Effector memory CD4-positive, alpha-beta T cell (primary cell): ENCODE measurements around the gene NGF.

Source experiments
- DNase-seq, 3 donors: peaks; one replicate each; pipeline ENCODE4 v3.0.0-alpha.2; 2020
- H3K27ac ChIP-seq: 2 replicates; pipeline ENCODE4 v1.7.0; 2013; ENCODE audit warnings: mild to moderate bottlenecking, low read length, moderate library complexity; ENCODE audit not compliant: insufficient read depth, poor library complexity, severe bottlenecking
- H3K27me3 ChIP-seq: replicated peaks from 2 replicates; pipeline ENCODE4 v1.7.0; 2013; ENCODE audit warnings: mild to moderate bottlenecking, low read length; ENCODE audit not compliant: insufficient read depth, control insufficient read depth, poor library complexity, severe bottlenecking
- H3K36me3 ChIP-seq: 2 replicates; pipeline ENCODE4 v1.7.0; 2013; ENCODE audit warnings: mild to moderate bottlenecking, low read length, moderate library complexity; ENCODE audit not compliant: control insufficient read depth, insufficient read depth
- H3K4me1 ChIP-seq: 2 replicates; pipeline ENCODE4 v1.7.0; 2013; ENCODE audit warnings: low read length, mild to moderate bottlenecking; ENCODE audit not compliant: control insufficient read depth, insufficient read depth, poor library complexity, severe bottlenecking
- H3K4me3 ChIP-seq: 2 replicates; pipeline ENCODE4 v1.7.0; 2013; ENCODE audit warnings: low read length, low read depth, mild to moderate bottlenecking; ENCODE audit not compliant: insufficient read depth, poor library complexity, severe bottlenecking
- H3K9me3 ChIP-seq: 2 replicates; pipeline ENCODE4 v1.7.0; 2013; ENCODE audit warnings: mild to moderate bottlenecking, low read length, moderate library complexity; ENCODE audit not compliant: control insufficient read depth

NGF gene

DNA sequence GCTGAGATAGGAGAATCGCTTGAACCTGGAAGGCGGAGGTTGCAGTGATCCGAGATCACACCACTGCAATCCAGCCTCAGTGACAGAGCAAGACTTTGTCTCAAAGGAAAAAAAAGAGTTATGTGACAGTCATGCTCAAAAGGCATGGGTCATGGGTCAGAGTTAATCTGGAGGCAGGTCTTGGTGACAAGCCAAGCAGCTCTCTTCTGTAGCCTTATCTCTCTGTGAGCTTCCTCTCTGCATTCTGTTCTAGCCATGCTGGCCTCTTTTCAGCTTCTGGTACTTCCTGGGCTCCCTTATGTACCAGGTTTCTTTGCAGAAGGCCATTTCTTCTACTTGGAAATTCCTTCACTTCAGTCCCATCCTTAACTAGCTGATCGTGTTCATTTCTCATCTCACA lies 63.6 kb downstream of the NGF start:
- Histone ChIP-seq H3K9me3 (no peaks in the 10 kb centered on the region), H3K27ac (no peak overlapping the region), H3K27me3 (no peaks in the 10 kb centered on the region), H3K36me3 (no peaks in the 10 kb centered on the region), H3K4me1 (no peaks in the 10 kb centered on the region), H3K4me3 (no peak overlapping the region)
- DNase-seq, result no peak

DNA sequence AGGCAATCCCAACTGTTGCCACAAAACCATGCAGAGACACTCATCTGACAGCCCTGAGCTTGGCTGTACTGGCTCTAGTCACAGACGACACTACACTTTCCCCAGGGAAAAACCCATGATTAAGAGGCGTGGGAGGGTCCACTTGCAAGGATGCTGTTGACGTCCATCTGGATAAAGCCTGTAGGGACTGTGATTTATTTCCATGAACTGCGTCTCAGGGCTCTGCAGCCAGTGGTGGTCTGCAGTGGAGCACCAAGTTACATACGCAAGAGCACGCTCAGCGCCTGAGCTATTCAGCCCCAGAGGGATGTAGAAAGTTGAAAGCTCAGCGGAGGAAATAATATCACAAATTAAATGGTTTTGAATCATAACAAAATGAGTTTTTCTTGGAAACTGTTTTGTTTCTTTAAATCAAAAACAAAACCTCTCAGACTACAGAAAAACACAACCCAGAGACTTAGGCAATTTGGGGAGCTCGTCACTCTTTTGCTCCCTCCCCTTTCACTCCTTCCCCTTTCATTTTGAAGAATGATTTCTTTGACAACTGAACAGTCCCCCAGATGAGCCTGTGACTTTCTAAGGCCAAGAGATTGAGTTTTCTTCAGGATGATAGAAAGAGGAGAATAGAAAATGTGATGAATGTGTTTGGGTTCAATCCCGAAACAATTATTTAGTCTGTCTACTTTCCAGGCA lies 71.2 kb downstream of the NGF start:
- no peak for DNase-seq
- H3K4me1 ChIP-seq, result no peaks in the 10 kb centered on the region

DNA sequence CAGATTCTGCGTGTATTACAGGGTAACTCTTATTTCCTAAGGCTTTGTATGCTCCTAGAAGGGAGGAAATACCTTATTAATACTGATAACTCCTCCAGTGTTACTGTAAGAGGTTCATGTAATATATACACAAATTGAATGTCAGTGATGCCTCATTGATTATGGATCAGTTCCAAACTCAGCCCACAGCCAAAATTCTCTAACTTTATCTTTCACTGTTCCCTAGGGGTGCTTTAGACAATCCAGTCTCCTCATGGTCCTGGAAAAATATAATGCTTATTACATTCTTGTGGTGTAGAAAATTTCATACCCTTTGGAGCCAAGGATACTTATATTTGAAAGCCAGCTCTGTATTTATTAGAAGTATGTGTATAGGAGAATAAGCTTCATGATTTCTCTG lies 73.0 kb downstream of the NGF start:
- no peaks in the 10 kb centered on the region for H3K4me1 ChIP-seq
- no peak overlapping the region for H3K4me3 ChIP-seq
- no peak for DNase-seq
- no peak overlapping the region for H3K27ac ChIP-seq
- H3K9me3 ChIP-seq, result no peaks in the 10 kb centered on the region
- no peaks in the 10 kb centered on the region for H3K36me3 ChIP-seq
- no peaks in the 10 kb centered on the region for H3K27me3 ChIP-seq

More for the DNA sequence above, 71.2 kb downstream of the NGF start:
- H3K27ac ChIP-seq, result no peak overlapping the region
- H3K9me3 ChIP-seq, result no peaks in the 10 kb centered on the region
- H3K36me3 ChIP-seq, result no peaks in the 10 kb centered on the region
- no peaks in the 10 kb centered on the region for H3K27me3 ChIP-seq
- no peak overlapping the region for H3K4me3 ChIP-seq

DNA sequence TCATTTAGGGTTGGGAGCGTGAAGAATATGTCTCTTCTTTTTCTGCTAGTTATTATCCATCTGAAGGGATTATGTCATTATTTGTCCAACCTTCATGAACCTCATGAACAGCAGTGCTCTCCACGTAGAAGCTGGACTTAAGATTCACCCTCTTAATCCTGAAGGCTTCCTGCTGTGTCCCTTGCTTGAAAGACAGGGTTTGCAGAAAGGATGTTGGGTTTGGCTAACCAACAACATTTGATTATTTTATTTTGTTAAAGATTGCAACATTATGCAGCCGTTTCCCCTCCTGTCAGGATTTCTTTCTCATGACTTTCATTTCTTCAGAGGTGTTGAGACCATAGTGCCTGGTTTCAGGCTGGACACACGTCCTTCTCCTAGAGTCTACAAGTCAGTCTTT lies 75.2 kb downstream of the NGF start:
- Histone ChIP-seq H3K9me3 (no peaks in the 10 kb centered on the region), H3K4me3 (no peak overlapping the region), H3K36me3 (no peaks in the 10 kb centered on the region), H3K27me3 (no peaks in the 10 kb centered on the region), H3K27ac (no peak overlapping the region), H3K4me1 (no peaks in the 10 kb centered on the region)
- DNase-seq, result no peak

DNA sequence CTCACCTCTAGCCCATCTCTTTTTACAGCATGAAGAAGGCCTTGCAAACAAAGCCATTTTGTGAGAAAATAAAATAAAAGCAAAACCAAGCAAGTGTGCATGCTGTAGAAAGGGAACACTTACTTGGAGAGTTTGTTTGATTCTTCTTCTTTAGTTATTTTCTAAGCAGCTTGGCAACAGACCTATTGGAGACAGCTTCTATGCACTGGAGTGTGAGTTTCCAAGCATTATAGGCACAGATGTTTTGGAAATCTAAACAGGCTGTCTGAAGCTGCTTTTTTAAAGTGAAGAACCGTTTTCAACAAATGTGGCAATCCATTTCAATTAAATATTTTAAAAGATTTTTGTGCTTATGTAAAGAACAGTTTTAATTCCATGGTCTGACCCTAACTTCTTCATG lies 76.6 kb downstream of the NGF start:
- no peaks in the 10 kb centered on the region for H3K4me1 ChIP-seq
- no peak overlapping the region for H3K4me3 ChIP-seq
- no peak overlapping the region for H3K27ac ChIP-seq
- H3K36me3 ChIP-seq, result no peaks in the 10 kb centered on the region
- H3K9me3 ChIP-seq, result no peaks in the 10 kb centered on the region
- no peak for DNase-seq
- no peaks in the 10 kb centered on the region for H3K27me3 ChIP-seq

DNA sequence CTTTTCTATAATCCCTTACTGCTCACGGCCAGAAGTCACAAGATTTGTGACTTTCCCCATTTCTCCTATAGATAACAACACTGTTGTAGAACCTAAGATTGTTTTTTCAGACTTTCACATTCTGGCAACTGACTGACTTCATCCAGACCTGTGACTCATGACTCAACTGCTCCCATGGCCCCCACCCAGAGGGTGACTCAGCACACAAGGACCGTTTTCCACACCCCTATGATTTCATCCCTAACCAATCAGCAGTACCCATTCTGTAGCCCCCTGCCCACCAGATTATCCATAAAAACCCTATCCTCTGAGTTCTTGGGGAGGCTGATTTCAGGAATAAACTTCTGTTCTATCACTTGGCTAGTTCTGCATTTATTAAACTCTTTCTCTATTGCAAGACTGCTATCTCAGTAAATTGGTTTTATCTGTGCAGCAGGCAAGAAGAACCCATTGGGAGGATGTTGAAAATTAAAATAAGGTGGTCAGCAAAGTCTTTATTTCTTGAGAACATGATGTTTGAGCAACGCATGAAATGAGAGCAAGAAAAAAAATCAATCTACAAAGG lies 79.7 kb downstream of the NGF start:
- Histone ChIP-seq H3K27me3 (no peaks in the 10 kb centered on the region), H3K36me3 (no peaks in the 10 kb centered on the region), H3K4me1 (no peaks in the 10 kb centered on the region), H3K4me3 (no peak overlapping the region), H3K27ac (no peak overlapping the region), H3K9me3 (no peaks in the 10 kb centered on the region)
- no peak for DNase-seq

DNA sequence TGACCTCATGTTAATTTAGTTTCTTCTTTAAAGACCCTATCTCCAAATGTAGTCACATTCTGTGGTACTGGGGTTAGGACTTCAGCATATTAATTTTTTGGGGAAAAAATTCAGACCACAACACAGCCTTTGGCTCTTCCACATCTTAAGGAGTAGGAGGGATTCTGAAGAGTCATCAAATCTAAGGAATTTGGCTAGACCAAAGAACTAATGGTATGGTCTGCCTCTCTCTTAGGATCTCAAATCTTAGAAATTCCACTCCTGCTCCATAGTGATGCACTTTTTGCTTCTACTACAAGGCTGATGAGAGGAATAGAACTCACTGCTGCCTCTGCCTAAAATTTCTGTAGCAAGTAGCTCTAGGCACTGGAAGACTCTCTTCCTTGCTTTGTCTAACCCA lies 80.5 kb downstream of the NGF start:
- no peak for DNase-seq
- no peak overlapping the region for H3K27ac ChIP-seq
- no peak overlapping the region for H3K4me3 ChIP-seq
- no peaks in the 10 kb centered on the region for H3K36me3 ChIP-seq
- no peaks in the 10 kb centered on the region for H3K9me3 ChIP-seq
- H3K4me1 ChIP-seq, result no peaks in the 10 kb centered on the region
- no peaks in the 10 kb centered on the region for H3K27me3 ChIP-seq

DNA sequence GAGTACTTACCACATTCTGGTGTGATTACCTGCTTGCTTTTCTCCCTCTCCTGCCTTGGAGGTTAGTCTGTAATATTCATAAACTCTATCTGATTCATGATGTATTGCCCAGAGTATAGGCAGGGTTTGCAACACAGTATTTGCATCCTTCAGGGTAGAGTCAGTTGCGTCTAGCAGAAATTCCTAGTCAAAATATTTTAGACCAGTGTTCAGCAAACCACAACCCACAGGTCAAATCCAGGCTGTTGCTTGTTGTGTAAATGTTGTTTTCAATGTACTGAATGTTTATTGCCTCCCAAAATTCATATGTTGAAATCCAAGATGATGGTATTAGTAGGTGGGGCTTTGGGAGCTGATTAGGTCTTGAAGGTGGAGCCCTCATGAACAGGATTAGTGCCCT lies 82.9 kb downstream of the NGF start:
- DNase-seq, result no peak
- H3K4me1 ChIP-seq, result no peaks in the 10 kb centered on the region
- H3K27me3 ChIP-seq, result no peaks in the 10 kb centered on the region
- H3K36me3 ChIP-seq, result no peaks in the 10 kb centered on the region
- no peaks in the 10 kb centered on the region for H3K9me3 ChIP-seq
- no peak overlapping the region for H3K4me3 ChIP-seq
- no peak overlapping the region for H3K27ac ChIP-seq

DNA sequence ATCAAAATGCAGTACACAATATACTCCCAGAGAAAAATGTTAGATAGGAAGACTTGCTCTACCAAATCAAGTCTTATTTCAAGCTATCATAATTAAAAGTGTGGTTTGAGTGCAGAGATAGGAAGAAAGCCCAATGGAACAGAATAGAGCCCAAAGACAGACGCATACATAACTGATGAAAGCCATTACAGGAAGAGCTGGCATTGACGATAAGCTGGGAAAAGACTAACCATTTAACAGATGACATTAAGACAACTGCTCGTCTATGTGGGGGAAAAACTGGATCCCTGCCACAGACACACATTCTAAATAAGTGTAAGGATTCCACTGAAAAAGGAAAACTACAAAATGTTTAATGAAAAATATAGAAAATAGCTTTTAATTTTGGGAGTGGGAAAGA lies 85.5 kb downstream of the NGF start:
- Histone ChIP-seq H3K4me3 (no peak overlapping the region), H3K9me3 (no peaks in the 10 kb centered on the region), H3K27me3 (no peaks in the 10 kb centered on the region), H3K36me3 (no peaks in the 10 kb centered on the region), H3K4me1 (no peaks in the 10 kb centered on the region), H3K27ac (no peak overlapping the region)
- DNase-seq, result no peak

DNA sequence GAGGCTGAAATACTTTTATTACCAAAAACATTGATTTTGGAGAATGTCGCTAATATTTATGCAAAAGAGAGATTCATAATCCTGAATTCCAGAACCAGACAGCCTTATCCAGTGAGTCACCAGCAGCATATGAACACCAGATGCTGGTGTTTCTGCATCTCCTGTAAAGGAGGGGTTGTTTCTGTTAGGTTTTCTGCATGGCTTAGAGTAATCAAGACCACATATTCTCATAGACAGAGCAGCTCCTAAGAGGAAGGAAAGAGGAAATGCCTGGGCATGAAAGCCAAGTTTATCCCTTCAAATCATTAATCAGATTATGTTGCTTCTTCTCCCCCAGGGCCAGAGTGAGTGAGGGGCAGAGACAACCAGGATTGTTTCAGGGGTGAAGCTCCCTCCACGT lies 86.2 kb downstream of the NGF start:
- no peak for DNase-seq
- H3K27ac ChIP-seq, result no peak overlapping the region

More for the DNA sequence above, 86.2 kb downstream of the NGF start:
- Histone ChIP-seq H3K27me3 (no peaks in the 10 kb centered on the region), H3K4me1 (no peaks in the 10 kb centered on the region), H3K9me3 (no peaks in the 10 kb centered on the region), H3K36me3 (no peaks in the 10 kb centered on the region), H3K4me3 (no peak overlapping the region)
